Measurements from ENCODE around the gene RANBP10.

The RANBP10 gene

DNA sequence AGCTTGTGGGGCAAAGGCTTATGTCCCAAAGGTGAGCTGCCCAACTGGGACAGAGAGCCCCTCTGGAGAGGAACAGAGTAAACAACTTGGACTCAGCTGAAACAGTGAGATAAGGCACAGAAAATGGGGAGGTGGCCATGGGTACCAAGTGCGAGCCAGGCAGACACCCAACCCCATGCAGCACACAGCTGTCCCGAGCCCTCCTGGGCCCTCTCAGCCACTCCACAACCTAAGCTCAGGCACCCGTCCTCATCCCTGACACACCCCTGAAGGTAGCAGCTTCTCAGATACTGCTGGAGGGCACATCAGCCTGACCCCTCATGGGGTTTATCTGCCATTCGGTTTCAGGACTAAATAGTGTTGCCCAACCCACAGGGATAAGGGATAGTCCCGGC lies 82.5 kb downstream of the RANBP10 start:
- TF ChIP-seq, protein P1, sequence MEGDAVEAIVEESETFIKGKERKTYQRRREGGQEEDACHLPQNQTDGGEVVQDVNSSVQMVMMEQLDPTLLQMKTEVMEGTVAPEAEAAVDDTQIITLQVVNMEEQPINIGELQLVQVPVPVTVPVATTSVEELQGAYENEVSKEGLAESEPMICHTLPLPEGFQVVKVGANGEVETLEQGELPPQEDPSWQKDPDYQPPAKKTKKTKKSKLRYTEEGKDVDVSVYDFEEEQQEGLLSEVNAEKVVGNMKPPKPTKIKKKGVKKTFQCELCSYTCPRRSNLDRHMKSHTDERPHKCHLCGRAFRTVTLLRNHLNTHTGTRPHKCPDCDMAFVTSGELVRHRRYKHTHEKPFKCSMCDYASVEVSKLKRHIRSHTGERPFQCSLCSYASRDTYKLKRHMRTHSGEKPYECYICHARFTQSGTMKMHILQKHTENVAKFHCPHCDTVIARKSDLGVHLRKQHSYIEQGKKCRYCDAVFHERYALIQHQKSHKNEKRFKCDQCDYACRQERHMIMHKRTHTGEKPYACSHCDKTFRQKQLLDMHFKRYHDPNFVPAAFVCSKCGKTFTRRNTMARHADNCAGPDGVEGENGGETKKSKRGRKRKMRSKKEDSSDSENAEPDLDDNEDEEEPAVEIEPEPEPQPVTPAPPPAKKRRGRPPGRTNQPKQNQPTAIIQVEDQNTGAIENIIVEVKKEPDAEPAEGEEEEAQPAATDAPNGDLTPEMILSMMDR (IDR thresholded peaks at IDR 0.05; ENCODE audit: low read depth, low read length), result no peak
- no peak overlapping the region for H3K4me3 ChIP-seq (ENCODE audit: low read depth, low read length)

DNA sequence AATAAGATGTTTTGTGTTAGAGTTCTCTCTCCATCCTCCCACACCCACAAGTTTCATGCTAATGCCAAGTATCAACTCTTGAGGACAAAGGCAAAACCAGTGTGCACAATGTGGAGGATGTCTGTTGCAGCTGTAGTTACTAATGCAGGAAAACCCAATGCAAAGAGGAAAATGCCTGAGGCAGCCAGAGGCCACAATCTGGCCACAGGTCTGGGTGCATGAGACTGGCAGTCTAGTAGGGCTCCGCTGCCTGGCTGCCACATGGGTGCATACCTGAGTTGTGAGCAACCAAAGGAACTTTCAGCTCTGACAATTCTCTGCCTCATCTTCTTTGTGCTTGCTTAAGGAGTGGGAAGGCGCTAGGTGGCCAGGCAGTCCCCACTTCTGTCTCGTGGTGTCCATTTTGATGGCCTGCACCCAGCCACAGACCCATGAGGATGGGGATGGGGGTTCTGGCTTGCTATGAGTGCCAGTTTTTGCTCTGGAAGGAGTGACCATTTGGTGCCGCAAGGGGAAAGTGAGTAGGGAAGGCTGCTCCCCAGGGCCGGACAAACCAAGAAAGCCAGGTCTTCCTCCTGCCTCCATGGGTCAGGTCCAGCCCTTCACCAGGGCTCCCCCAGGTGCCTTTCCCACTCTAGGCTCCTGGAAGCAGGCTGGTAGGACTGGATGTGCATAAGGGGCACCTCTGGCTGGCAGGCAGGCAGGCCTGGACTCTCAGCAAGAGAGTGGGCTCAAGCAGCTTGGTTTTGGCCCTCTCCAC lies 83.0 kb downstream of the RANBP10 start:
- no peak overlapping the region for H3K4me3 ChIP-seq (ENCODE audit: low read depth, low read length)
- TF ChIP-seq, protein P1 (IDR thresholded peaks at IDR 0.05; ENCODE audit: low read depth, low read length), result no peak

DNA sequence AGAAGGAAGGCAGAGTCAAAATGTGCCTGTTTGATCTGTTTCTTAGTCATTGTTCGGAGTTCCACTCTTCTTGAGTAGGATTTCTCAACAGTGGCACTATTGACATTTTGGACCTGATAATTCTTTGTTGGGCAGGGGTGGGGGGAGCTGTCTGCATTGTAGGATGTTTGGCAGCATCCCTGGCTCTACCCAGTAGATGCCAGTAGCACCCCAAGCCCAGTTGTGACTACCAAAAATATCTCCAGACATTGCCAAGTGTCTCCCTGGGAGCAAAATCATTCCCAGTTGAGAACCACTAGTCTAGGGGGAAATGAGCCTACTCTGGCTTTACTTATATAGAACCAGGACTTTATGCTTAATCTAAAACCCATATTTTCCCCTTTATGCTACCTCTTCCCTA lies 86.1 kb downstream of the RANBP10 start:
- H3K4me3 ChIP-seq (ENCODE audit: low read depth, low read length), result peak overlapping the region; percentile 88
- TF ChIP-seq, protein P1 (IDR thresholded peaks at IDR 0.05; ENCODE audit: low read depth, low read length), result no peak

DNA sequence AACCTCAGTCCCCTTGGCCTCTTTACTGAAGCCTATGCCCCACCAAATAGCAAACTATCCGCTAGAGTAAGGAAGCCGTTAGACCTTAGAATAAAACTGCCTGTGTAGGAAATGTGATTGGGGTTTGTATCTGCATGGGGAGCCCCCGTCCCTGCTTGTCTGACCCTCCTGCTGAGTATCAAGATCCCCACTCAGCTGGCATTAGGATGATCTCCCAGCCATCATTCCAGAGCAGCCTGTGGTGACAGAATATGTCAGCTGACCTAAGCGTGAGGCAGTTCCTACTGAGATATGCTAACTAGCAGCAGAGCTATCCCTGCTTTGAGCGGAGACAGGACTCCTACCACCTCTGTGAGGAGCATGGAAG lies 86.6 kb downstream of the RANBP10 start:
- H3K4me3 ChIP-seq (ENCODE audit: low read depth, low read length), result peak overlapping the region; percentile 88
- TF ChIP-seq, protein P1 (IDR thresholded peaks at IDR 0.05; ENCODE audit: low read depth, low read length), result no peak

- TF ChIP-seq, protein P1 (IDR thresholded peaks at IDR 0.05; ENCODE audit: low read depth, low read length), result no peak
- H3K4me3 ChIP-seq (ENCODE audit: low read depth, low read length), result peak within 1 kb of the TSS; percentile 88
Measured at GRCh38 chr16:67719048-67719777, 87.1 kb downstream of the RANBP10 start, which contains the start of gene GFOD2. TSS of gene GFOD2 (minus strand) at chr16:67719316. CDS start at chr16:67685715, 33,601 bp downstream.

DNA sequence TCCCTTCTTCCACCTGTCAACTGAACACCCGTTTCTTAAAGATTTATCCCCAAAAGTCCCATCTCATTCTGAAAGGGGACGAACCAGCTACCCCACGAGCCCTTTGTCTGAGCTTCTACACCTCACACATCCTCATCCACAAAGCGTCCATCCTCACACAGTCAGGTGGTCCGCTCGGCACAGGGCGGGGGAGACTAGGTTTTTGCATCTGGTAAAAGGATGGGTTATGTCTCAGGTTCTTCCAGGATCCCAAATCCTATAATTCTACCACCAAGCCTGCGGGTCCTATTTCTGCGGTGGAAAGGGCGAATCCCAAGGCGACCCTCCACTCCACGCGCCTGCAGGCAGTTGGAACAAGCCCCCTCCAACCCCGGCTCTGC lies 87.7 kb downstream of the RANBP10 start:
- TF ChIP-seq, protein P1 (IDR thresholded peaks at IDR 0.05; ENCODE audit: low read depth, low read length), result no peak
- H3K4me3 ChIP-seq (ENCODE audit: low read depth, low read length), result peak overlapping the region; percentile 88

DNA sequence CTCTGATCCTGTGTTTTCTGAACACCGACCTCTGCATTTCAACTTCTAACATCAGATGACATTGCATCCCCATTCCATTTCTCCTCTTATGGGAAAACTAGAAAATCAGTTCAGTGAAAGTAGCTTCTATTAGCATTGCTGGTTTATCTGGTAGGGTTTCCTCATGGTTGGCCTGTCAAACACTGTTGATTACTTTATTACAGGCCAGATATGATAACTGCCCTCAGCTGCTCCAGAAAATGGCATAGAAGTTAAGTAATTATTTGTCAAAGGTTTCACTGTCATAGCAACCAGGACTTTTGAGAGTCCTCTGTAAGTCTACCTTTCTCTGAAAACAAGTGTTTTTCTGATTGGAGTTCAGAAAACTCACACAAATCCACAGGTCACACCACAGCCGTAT lies 90.3 kb downstream of the RANBP10 start:
- H3K4me3 ChIP-seq (ENCODE audit: low read depth, low read length), result no peak overlapping the region
- TF ChIP-seq, protein P1 (IDR thresholded peaks at IDR 0.05; ENCODE audit: low read depth, low read length), result no peak

Measured in WI38 (cell line).